K562 (cell line): ENCODE measurements around the gene KCNK6. TPM values are rescaled to one million over a fixed set of nuclear protein-coding genes. Genes with fewer than 3 reads are reported as not detected.

Source experiments
- DDX20 ChIP-seq: fragments of 450-650 bp; IDR thresholded peaks from 2 replicates; pipeline ENCODE4 v1.6.1; 2016; ENCODE audit warnings: missing genetic modification characterization, low read depth, mild to moderate bottlenecking, missing compliant biosample characterization, moderate library complexity
- KLF10 ChIP-seq: fragments of 250-450 bp; sonication (Bioruptor Pico); IDR thresholded peaks from 2 replicates; pipeline ENCODE4 v1.6.1; 2021; ENCODE audit warnings: matching md5 sums
- MYC ChIP-seq, 2 experiments: fragments of 250-450 bp in 1 of 2; sonication (Bioruptor Pico) in 1 of 2; IDR thresholded peaks; 2 replicates each; pipeline versions ENCODE4 v1.5.1 to v1.6.1; 2012 to 2021; ENCODE audit warnings: low read depth in 2 of 2, borderline replicate concordance in 1 of 2, improper control_type of control experiment in 1 of 2, low read length in 1 of 2, mild to moderate bottlenecking in 1 of 2, moderate library complexity in 1 of 2
- POU5F1 ChIP-seq: fragments of 150-350 bp; IDR thresholded peaks from 2 replicates; pipeline ENCODE4 v1.6.1; 2014; ENCODE audit warnings: borderline replicate concordance, low read length, low read depth, mild to moderate bottlenecking; ENCODE audit not compliant: partially characterized antibody
- RCOR1 ChIP-seq, 2 experiments: IDR thresholded peaks; 2 replicates each; pipeline ENCODE4 v1.6.1; 2012; ENCODE audit warnings: low read depth in 2 of 2, low read length in 2 of 2, borderline replicate concordance in 1 of 2, improper control_type of control experiment in 1 of 2
- RFX7 ChIP-seq: fragments of 250-450 bp; sonication (Bioruptor Pico); IDR thresholded peaks from 2 replicates; pipeline ENCODE4 v1.5.1; 2021; ENCODE audit warnings: mild to moderate bottlenecking
- RUNX1 ChIP-seq: sonication (generic); IDR thresholded peaks from 2 replicates; pipeline ENCODE4 v1.6.1; 2016; ENCODE audit warnings: antibody characterized with exemption, low read depth
- ZNF232 ChIP-seq: sonication (generic); formaldehyde crosslinking; IDR thresholded peaks from 2 replicates; pipeline ENCODE4 v1.8.0; 2022; ENCODE audit warnings: mild to moderate bottlenecking, missing genetic modification reagents
- polyA plus RNA-seq, 8 experiments: library from polyadenylated mRNA; depleted of rRNA in 4 of 8; stranded (reverse) in 5 of 8; unstranded in 3 of 8; fragments of >200 nt; fragmentation: Nextera tagmentation in 2 of 8; fragmentation: Illumina TruSeq in 1 of 8; extraction: Ambion mirVana in 2 of 8; extraction: Trizol in 1 of 8; gene quantifications; 2 replicates each; pipeline versions ENCODE4 v1.2.1 to v1.2.3, GENCODE V29; 2011 to 2014; ENCODE audit warnings: inconsistent platforms in 1 of 8, missing spikeins in 1 of 8
- total RNA-seq, 7 experiments: library from RNA; depleted of rRNA in 6 of 7; stranded (reverse); fragments of >200 nt in 6 of 7; fragmentation: Illumina TruSeq in 2 of 7; extraction: Trizol in 2 of 7; gene quantifications; 2 replicates each; pipeline versions ENCODE4 v1.2.1 to v1.2.3, GENCODE V29; 2011 to 2021; ENCODE audit warnings: low replicate concordance in 1 of 7
- TF ChIP-seq, protein P1 (sequence below): sonication (generic); formaldehyde crosslinking; IDR thresholded peaks from 2 replicates; pipeline ENCODE4 v1.8.0; 2023; ENCODE audit warnings: missing genetic modification reagents, mild to moderate bottlenecking, borderline replicate concordance
- TF ChIP-seq, protein P2 (sequence below): sonication (generic); formaldehyde crosslinking; IDR thresholded peaks from 2 replicates; pipeline ENCODE4 v1.9.0; 2022; ENCODE audit warnings: mild to moderate bottlenecking, missing genetic modification reagents
- TF ChIP-seq, protein P3 (sequence below), 2 experiments: fragments of 200-800 bp in 1 of 2; sonication (Bioruptor generic) in 1 of 2; sonication (generic) in 1 of 2; formaldehyde crosslinking in 1 of 2; IDR thresholded peaks in 1 of 2; conservative IDR thresholded peaks in 1 of 2; 2 replicates each; pipeline versions ENCODE4 v1.5.0 to v1.6.1; 2016 to 2020; ENCODE audit warnings: missing compliant biosample characterization in 1 of 2, missing genetic modification characterization in 1 of 2, missing genetic modification reagents in 1 of 2
- TF ChIP-seq, protein P4 (sequence below): fragments of 200-800 bp; sonication (Bioruptor generic); IDR thresholded peaks from 2 replicates; pipeline ENCODE4 v1.6.1; 2017; ENCODE audit warnings: missing genetic modification characterization, missing compliant biosample characterization
- TF ChIP-seq, protein P5 (sequence below): fragments of 450-650 bp; IDR thresholded peaks from 2 replicates; pipeline ENCODE4 v1.6.1; 2017; ENCODE audit warnings: antibody characterized with exemption

KCNK6 gene
- total and polyA plus RNA-seq, 9 of the 15 experiments (the other 6 are each of a cell fraction or from before 2014, with no cell fraction given) = 0.05 to 0.42 (median 0.15) TPM

DNA sequence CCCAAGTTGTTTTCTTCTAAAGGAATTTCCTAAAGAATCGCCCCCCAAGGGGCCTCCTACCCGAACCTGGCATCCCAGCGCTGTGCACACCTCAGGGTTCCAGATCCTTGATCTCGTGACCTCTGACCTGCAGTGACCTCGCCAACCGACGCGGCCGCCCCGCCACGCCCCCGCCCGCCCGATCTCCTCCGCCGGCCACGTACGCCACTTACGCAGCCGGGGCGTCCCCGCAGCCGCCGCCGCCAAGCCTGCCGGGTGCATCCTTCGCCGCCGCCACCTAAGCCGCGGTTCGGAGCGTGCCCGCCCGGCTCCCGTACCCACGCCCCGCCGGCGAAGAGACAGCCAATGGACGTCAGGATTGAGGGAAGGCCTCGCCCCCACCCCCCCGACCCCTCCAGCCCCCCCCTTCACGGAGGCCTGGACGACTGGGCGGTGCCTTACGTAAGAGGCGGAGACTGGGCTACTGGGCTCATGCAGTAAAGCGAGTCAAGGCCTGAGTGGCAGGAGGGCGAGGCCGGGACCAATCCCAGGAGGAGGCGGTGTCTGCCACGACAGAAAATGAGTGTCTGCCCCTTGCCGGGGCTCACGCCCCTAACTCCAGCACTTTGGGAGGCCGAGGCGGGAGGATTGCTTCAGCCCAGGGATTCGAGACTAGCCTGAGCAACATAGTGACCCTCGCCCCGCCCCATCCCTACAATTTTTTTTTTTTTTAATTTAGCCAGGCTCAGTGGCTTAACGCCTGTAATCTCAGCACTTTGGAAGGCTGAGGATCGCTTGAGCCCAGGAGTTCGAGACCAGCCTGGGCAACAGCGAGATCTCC lies 3.8 kb upstream of the KCNK6 start, which contains the start of gene YIF1B (continued):
- TF ChIP-seq, protein P1, sequence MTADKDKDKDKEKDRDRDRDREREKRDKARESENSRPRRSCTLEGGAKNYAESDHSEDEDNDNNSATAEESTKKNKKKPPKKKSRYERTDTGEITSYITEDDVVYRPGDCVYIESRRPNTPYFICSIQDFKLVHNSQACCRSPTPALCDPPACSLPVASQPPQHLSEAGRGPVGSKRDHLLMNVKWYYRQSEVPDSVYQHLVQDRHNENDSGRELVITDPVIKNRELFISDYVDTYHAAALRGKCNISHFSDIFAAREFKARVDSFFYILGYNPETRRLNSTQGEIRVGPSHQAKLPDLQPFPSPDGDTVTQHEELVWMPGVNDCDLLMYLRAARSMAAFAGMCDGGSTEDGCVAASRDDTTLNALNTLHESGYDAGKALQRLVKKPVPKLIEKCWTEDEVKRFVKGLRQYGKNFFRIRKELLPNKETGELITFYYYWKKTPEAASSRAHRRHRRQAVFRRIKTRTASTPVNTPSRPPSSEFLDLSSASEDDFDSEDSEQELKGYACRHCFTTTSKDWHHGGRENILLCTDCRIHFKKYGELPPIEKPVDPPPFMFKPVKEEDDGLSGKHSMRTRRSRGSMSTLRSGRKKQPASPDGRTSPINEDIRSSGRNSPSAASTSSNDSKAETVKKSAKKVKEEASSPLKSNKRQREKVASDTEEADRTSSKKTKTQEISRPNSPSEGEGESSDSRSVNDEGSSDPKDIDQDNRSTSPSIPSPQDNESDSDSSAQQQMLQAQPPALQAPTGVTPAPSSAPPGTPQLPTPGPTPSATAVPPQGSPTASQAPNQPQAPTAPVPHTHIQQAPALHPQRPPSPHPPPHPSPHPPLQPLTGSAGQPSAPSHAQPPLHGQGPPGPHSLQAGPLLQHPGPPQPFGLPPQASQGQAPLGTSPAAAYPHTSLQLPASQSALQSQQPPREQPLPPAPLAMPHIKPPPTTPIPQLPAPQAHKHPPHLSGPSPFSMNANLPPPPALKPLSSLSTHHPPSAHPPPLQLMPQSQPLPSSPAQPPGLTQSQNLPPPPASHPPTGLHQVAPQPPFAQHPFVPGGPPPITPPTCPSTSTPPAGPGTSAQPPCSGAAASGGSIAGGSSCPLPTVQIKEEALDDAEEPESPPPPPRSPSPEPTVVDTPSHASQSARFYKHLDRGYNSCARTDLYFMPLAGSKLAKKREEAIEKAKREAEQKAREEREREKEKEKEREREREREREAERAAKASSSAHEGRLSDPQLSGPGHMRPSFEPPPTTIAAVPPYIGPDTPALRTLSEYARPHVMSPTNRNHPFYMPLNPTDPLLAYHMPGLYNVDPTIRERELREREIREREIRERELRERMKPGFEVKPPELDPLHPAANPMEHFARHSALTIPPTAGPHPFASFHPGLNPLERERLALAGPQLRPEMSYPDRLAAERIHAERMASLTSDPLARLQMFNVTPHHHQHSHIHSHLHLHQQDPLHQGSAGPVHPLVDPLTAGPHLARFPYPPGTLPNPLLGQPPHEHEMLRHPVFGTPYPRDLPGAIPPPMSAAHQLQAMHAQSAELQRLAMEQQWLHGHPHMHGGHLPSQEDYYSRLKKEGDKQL = no peak
- TF ChIP-seq KLF10 (CRISPR knock-in tag) (no peak), MYC (IDR thresholded peaks at IDR 0.05; ENCODE audit: low read depth, low read length) (peak; percentile 47), MYC (CRISPR knock-in tag; IDR thresholded peaks at IDR 0.05; ENCODE audit: borderline replicate concordance, low read depth) (no peak), ZNF232 (CRISPR knock-in tag) (no peak), RCOR1 (IDR thresholded peaks at IDR 0.05; ENCODE audit: borderline replicate concordance in 1 of 2, low read depth in 2 of 2, low read length in 2 of 2) (peak in 1 of 2 experiments; percentile 2; a peak in 1 of 4 replicates), DDX20 (tag) (no peak), RFX7 (no peak), RUNX1 (no peak), POU5F1 (peak; percentile 67)
- TF ChIP-seq, protein P2, sequence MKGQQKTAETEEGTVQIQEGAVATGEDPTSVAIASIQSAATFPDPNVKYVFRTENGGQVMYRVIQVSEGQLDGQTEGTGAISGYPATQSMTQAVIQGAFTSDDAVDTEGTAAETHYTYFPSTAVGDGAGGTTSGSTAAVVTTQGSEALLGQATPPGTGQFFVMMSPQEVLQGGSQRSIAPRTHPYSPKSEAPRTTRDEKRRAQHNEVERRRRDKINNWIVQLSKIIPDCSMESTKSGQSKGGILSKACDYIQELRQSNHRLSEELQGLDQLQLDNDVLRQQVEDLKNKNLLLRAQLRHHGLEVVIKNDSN (CRISPR knock-in tag) = no peak
- TF ChIP-seq, protein P3, sequence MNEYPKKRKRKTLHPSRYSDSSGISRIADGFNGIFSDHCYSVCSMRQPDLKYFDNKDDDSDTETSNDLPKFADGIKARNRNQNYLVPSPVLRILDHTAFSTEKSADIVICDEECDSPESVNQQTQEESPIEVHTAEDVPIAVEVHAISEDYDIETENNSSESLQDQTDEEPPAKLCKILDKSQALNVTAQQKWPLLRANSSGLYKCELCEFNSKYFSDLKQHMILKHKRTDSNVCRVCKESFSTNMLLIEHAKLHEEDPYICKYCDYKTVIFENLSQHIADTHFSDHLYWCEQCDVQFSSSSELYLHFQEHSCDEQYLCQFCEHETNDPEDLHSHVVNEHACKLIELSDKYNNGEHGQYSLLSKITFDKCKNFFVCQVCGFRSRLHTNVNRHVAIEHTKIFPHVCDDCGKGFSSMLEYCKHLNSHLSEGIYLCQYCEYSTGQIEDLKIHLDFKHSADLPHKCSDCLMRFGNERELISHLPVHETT (CRISPR knock-in tag; conservative IDR thresholded peaks at IDR 0.05 in 1 of 2, IDR thresholded peaks at IDR 0.05 in 1 of 2) = peak in 1 of 2 experiments; percentile 98; a peak in 2 of 4 replicates
- TF ChIP-seq, protein P4, sequence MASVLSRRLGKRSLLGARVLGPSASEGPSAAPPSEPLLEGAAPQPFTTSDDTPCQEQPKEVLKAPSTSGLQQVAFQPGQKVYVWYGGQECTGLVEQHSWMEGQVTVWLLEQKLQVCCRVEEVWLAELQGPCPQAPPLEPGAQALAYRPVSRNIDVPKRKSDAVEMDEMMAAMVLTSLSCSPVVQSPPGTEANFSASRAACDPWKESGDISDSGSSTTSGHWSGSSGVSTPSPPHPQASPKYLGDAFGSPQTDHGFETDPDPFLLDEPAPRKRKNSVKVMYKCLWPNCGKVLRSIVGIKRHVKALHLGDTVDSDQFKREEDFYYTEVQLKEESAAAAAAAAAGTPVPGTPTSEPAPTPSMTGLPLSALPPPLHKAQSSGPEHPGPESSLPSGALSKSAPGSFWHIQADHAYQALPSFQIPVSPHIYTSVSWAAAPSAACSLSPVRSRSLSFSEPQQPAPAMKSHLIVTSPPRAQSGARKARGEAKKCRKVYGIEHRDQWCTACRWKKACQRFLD (CRISPR knock-in tag) = no peak
- TF ChIP-seq, protein P5, sequence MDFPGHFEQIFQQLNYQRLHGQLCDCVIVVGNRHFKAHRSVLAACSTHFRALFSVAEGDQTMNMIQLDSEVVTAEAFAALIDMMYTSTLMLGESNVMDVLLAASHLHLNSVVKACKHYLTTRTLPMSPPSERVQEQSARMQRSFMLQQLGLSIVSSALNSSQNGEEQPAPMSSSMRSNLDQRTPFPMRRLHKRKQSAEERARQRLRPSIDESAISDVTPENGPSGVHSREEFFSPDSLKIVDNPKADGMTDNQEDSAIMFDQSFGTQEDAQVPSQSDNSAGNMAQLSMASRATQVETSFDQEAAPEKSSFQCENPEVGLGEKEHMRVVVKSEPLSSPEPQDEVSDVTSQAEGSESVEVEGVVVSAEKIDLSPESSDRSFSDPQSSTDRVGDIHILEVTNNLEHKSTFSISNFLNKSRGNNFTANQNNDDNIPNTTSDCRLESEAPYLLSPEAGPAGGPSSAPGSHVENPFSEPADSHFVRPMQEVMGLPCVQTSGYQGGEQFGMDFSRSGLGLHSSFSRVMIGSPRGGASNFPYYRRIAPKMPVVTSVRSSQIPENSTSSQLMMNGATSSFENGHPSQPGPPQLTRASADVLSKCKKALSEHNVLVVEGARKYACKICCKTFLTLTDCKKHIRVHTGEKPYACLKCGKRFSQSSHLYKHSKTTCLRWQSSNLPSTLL = no peak
